Body of pancreas (tissue), 4 donors: ENCODE data around the gene CDX1.

Source experiments
- CTCF ChIP-seq, 7 experiments: fragments of 450-650 bp in 4 of 7; fragments of 200-600 bp in 3 of 7; sonication (generic) in 3 of 7; IDR thresholded peaks; one replicate each; pipeline ENCODE4 v1.5.1; 2016 to 2019; ENCODE audit warnings: antibody characterized with exemption in 7 of 7
- POLR2A ChIP-seq, 3 donors: fragments of 450-650 bp; IDR thresholded peaks; one replicate each; pipeline ENCODE4 v1.6.1; 2016; ENCODE audit warnings: antibody characterized with exemption in 3 of 3, mild to moderate bottlenecking in 2 of 3

- no peak for TF ChIP-seq CTCF (IDR thresholded peaks at IDR 0.05)
- TF ChIP-seq POLR2A (IDR thresholded peaks at IDR 0.05): no peak
Measured at GRCh38 chr5:150221471-150221870, 54.9 kb downstream of the CDX1 start.
